NCI-H146 treated with DMSO at 0.1 percent for 48 hours (cell line): Measurements from ENCODE around the gene NOL9.

Source experiments
- DNase-seq: peaks from one replicate; lab custom pipeline; 2025; ENCODE audit not compliant: unreplicated experiment; lab: John Stamatoyannopoulos, UW

The NOL9 gene

DNA sequence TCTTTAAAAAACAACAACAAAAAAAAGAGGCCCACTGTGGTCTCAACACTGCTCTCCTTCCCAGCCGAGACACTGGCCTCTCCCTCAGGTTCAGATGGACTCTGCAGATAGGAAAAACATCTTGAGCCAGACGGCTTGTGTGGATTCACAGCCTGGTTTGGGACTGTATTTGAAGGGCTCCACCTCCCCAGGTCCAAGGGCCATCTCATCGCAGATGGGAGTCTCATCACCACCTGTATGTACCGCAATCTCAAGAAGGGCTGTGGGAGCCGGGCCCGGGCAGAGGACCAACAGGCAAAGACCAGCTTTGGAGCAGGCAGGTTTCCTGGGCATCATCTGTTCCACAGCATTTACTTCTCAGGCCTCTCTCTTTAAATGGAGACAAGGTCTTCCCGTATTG lies 35.7 kb upstream of the NOL9 start:
- no peak for DNase-seq

DNA sequence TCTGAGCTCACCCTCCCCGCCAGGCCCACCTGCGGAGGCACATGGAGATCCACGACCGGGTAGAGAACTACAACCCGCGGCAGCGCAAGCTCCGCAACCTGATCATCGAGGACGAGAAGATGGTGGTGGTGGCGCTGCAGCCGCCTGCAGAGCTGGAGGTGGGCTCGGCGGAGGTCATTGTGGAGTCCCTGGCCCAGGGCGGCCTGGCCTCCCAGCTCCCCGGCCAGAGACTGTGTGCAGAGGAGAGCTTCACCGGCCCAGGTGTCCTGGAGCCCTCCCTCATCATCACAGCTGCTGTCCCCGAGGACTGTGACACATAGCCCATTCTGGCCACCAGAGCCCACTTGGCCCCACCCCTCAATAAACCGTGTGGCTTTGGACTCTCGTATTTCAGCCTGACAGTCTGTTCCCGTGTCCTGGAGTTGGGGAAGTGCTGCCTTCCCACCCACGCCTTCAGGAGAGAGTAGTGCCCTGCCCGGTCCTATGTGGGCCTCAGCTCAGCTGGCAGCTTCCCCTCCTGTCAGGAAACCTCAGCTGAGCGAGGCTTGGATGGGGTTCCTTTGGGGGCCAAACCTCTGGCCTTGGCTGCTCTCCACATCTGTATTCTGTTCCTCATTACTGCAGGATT lies 34.7 kb upstream of the NOL9 start:
- DNase-seq: no peak

DNA sequence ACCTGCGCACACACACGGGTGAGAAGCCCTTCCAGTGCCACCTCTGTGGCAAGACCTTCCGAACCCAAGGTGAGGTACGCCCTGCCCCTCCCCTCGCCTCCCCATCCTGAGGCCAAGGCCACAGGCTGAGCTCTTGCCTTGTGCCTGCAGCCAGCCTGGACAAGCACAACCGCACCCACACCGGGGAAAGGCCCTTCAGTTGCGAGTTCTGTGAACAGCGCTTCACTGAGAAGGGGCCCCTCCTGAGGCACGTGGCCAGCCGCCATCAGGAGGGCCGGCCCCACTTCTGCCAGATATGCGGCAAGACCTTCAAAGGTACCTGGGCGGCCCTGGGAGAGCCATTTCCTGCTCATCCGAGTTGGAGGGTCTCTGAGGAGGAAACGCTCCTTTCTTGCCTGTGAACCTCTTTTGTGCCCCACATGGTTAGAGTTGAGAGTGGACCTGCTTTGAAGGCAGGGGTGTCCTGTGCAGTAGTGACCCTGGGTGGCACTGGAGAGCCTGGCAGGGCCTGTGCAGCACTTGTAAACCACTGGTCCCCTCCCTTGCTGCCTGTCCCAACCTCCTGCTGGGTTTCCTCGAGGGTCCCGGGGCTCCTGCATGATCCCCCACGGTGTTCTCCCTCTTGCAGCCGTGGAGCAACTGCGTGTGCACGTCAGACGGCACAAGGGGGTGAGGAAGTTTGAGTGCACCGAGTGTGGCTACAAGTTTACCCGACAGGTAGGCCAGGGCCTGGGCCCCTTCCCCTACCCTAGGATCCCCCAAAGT lies 34.0 kb upstream of the NOL9 start:
- DNase-seq: no peak

DNA sequence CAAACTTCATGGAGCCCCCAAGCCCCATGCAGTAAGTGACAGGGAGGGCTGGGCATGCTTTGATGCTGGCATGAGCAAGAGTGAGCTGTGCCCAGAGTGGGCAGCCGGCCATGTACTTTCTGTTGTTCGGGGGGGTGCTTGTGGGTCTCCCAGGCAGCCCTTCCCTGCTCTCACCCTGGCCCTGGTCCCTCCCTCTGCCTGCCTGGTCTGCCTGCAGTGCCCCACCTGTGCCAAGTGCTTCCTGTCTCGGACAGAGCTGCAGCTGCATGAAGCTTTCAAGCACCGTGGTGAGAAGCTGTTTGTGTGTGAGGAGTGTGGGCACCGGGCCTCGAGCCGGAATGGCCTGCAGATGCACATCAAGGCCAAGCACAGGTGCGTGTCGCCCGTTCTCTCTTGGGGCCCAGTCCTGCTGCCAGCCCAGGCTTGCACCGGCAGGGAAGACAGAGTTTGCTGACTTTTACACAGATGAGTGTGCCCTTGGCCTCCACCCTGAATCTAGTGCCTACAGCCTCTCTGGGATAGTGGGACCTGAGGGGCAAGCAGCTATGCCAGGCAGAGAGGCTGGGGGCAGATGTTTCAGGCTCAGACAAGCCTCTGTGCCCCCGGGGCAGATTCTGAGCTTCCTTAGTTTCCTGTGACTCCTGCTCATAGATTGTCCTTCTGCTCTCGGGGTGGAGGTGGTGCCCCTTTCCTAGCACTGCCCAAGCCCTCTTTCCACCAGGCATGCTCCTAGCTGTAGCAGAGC lies 33.1 kb upstream of the NOL9 start:
- no peak for DNase-seq

DNA sequence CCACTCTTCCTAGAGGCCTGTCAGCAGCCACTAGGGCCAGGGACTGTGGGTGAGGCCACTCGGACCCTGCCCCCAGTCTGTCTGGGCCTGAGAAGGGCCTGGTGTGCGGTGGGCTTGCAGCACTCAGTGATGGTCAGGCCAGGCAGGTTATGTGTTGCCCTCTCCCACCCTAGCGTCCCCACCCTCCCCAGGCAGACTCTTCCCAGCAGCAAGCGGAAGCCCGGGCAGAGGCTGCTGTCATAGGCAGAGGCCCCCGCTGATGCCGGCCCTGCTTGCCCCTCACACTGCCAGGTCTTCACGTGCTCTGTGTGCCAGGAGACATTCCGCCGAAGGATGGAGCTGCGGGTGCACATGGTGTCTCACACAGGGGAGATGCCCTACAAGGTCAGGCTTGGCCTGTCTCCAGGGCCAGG lies 32.1 kb upstream of the NOL9 start:
- DNase-seq: no peak

DNA sequence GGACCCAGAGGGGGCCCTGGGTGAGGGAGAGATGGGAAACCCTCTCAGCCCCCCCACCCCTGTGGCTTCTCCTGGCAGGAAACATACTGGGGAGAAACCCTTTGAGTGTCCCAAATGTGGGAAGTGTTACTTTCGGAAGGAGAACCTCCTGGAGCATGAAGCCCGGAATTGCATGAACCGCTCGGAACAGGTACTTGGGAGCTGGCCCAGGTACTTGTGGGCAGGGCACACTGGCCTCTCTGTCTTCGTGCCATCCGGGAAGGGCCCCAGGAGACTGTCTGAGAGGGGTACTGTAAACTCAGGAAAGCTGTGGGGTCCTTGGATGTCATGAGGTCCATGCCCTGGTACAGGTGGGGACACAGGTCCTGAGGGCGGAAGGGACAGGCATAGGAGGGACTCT lies 31.5 kb upstream of the NOL9 start:
- no peak for DNase-seq

GRCh38 chr1:6585081-6585722 lies 30.9 kb upstream of the NOL9 start:
- DNase-seq: no peak

GRCh38 chr1:6584126-6585080 lies 30.1 kb upstream of the NOL9 start:
- DNase-seq: no peak

DNA sequence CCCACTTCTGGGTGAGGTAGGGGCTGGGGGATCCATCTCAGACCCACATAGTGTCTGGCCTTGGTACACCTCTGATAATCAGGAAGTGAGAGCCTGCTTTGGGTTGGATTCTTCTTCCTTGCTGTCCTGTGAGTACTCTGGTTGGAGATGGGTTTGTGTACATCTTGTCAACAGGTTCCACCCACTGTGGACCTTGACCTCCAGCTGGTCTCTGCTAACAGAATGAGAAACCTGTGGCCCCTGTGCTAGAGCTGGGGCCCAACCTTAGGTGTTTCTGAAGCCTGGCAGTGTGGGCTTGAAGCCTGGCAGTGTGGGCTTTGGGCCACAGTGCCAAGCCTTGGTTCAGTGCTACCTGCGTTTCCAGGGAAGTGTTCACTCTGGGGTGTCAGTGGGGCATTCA lies 28.1 kb upstream of the NOL9 start:
- no peak for DNase-seq

DNA sequence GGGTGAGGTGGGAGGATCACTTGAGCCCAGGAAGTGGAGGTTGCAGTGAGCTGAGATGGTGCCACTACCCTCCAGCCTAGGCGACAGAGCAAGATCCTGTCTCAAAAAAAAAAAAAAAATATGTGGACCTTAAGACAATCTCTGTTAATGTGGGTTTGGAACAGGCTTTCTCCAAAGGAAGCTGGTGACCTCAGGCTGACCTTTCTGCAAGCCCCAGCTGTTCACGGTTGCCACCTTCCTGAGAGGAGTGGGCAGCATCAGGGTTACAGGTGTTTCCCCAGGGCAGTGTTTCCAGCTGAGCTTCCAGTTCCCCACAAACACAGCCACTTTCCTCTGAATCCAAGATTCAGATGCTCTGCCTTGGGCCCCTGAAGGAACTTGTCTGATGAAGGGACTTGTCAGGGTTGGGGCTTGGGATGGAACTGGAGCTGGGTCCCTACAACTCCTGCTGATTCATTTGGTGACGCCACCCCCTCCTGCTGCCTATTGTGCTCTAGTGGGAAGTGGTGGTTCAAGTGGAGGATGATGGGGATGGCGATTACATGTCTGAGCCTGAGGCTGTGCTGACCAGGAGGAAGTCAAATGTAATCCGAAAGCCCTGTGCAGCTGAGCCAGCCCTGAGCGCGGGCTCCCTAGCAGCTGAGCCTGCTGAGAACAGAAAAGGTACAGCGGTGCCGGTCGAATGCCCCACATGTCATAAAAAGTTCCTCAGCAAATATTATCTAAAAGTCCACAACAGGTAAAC lies 27.4 kb upstream of the NOL9 start:
- no peak for DNase-seq

DNA sequence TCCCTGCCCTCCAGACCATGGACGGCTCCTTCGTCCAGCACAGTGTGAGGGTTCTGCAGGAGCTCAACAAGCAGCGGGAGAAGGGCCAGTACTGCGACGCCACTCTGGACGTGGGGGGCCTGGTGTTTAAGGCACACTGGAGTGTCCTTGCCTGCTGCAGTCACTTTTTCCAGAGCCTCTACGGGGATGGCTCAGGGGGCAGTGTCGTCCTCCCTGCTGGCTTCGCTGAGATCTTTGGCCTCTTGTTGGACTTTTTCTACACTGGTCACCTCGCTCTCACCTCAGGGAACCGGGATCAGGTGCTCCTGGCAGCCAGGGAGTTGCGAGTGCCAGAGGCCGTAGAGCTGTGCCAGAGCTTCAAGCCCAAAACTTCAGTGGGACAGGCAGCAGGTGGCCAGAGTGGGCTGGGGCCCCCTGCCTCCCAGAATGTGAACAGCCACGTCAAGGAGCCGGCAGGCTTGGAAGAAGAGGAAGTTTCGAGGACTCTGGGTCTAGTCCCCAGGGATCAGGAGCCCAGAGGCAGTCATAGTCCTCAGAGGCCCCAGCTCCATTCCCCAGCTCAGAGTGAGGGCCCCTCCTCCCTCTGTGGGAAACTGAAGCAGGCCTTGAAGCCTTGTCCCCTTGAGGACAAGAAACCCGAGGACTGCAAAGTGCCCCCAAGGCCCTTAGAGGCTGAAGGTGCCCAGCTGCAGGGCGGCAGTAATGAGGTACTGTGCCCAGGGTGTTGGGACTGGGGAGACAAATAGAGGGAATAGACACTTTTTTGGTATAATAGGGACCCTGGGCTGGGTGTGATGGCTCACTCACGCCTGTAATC lies 26.5 kb upstream of the NOL9 start:
- DNase-seq: no peak

GRCh38 chr1:6580119-6580592 lies 25.8 kb upstream of the NOL9 start:
- DNase-seq: no peak

- peak; percentile 76 for DNase-seq
These were observed 25.2 kb upstream of the NOL9 start, which contains the start of gene ZBTB48 for GRCh38 chr1:6579374-6580118. TSS of gene ZBTB48 (plus strand) at chr1:6579994. CDS start at chr1:6580610, 616 bp downstream.

GRCh38 chr1:6578624-6579373 lies 24.5 kb upstream of the NOL9 start:
- no peak for DNase-seq

GRCh38 chr1:6577831-6578525 lies 23.7 kb upstream of the NOL9 start:
- no peak for DNase-seq

DNA sequence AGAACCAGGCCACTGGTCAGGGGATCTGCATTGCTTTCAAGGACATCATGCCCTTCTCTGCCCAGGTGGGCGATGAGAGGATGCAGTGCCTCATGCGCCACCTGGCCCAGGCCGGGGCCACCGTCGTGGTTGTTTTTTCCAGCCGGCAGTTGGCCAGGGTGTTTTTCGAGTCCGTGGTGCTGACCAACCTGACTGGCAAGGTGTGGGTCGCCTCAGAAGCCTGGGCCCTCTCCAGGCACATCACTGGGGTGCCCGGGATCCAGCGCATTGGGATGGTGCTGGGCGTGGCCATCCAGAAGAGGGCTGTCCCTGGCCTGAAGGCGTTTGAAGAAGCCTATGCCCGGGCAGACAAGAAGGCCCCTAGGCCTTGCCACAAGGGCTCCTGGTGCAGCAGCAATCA lies 20.5 kb upstream of the NOL9 start:
- DNase-seq: no peak
